Measurements from ENCODE around the gene PIPOX.

The PIPOX gene

GRCh38 chr17:29103341-29103740 lies 60.4 kb downstream of the PIPOX start:
- H3K27ac Mint-ChIP-seq = no peak overlapping the region
- no peak overlapping the region for H3K4me3 Mint-ChIP-seq
- H3K9me3 Mint-ChIP-seq (ENCODE audit: low read depth) = no peaks in the 10 kb centered on the region
- H3K36me3 Mint-ChIP-seq = peaks cover 2% of the 10 kb centered on the region
- no peaks in the 10 kb centered on the region for H3K27me3 Mint-ChIP-seq
- H3K4me1 Mint-ChIP-seq (ENCODE audit: low read depth) = no peaks in the 10 kb centered on the region
